HG03558 (cell line): ENCODE measurements around the gene ESRP2.

Experiments
- ATAC-seq: cut with Tn5 transposase; IDR thresholded peaks from one replicate; pipeline ENCODE4 v1.9.1; 2021; ENCODE audit warnings: moderate number of reproducible peaks; ENCODE audit not compliant: unreplicated experiment; ENCODE audit errors: extremely low read depth

Gene ESRP2

DNA sequence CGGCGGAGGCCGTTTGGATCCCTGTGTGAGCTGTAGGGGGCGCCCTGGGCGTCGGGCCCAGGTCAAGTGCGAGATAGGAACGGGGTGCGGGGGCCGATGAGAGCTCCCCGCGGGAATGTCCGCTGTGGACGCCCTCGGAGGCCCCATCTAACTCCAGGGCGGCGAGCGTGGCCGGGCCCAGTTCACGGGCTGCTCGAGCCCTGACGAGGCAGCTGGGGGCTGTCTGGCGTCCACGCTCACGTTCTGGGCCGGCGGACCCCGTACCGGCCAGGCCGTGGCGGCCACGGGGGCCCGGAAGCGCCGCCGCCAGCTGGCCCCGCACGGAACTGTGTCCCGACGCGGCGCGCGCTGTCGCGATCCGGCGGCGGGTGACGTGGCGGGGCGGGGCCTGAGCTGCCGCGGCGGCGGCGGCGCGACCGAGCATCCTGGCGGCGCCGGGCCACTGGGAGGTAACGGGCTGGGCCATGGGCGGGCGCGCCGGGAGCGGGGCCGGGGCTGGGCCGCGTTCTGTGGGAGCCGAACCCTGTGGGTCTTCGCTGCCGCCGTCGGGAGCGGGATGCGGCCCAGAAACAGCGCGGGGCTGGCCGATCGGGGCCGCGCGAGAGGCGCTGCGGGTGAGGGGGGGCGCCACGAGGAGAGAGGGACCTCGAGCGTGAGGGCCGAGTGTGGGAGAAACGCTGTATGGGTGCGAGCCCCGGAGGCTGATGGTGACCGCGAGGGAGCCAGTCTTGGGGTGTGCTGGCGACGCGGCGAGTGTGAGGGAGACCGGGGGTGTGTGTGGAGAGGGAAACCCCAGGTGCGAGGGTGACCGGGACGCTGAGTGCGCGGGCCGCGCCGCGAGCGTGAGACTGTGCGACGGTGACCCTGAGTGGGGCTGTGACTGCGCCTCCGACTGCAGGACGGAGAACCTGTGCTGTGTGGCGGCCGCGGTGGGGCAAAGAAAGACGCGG, 28.5 kb upstream of the ESRP2 start, which contains the start of gene SLC7A6:
TSS of gene SLC7A6 (plus strand) at position 399 of the 950 bp plus-strand sequence. CDS start 10,201 bp downstream, outside the sequence.
- ATAC-seq, result peak; percentile 38

GRCh38 chr16:68263559-68264127, 27.7 kb upstream of the ESRP2 start:
- no peak for ATAC-seq

DNA sequence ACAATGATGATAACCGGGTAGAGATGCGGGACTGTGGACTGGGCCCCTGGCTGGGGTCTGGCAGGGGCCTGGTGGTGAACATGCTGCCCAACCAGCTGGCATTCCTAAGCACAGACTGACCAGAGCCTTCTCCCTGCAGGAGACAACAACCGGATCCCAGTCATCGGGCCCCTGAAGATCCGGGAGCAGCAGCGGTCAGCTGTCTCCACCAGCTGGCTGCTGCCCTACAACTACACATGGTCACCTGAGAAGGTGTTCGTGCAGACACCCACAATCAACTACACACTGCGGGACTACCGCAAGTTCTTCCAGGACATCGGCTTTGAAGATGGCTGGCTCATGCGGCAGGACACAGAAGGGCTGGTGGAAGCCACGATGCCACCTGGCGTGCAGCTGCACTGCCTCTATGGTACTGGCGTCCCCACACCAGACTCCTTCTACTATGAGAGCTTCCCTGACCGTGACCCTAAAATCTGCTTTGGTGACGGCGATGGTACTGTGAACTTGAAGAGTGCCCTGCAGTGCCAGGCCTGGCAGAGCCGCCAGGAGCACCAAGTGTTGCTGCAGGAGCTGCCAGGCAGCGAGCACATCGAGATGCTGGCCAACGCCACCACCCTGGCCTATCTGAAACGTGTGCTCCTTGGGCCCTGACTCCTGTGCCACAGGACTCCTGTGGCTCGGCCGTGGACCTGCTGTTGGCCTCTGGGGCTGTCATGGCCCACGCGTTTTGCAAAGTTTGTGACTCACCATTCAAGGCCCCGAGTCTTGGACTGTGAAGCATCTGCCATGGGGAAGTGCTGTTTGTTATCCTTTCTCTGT, 23.3 kb upstream of the ESRP2 start:
- ATAC-seq, result no peak

DNA sequence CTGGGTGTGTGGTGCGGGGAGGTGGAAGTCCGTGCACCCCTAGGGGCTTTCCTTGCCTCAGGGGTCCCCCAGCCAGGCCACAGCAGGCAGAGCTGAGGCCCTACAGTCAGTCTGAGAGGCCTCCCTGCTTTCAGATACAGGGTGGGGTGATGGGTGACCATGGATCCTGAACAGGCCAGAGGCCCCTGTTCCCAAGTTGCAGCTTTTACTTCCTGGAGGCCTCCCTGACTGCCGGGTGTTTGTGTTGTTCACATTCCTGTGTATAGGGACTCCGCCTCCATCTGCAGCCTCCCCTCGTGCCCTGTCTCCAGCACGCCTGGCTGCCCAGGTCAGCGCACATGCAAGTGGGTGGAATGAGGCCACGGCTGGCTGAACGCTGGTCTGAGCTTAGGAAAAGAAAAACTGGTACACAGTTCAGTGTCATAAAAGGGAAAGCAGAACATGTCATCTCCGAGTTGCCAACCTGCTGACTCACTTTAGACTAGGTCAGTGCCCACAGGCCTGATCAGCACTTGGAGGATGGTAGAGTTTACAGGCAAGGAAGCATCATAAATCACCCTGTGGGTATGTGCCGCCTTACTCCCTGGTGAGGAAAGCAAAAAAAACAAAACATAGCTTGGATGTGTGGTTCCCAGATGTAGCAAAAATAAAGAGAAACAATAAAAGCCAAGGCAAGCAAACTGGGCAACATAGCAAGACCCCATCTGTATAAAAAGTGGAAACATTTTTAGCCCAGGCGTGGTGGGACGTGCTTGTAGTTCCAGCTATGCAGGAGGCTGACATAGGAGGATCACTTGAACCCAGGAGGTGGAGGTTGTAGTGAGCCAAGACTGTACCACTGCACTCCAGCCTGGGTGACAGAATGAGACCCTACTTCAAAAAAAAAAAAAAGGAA, 22.2 kb upstream of the ESRP2 start:
- no peak for ATAC-seq

GRCh38 chr16:68257251-68257905, 21.5 kb upstream of the ESRP2 start:
- ATAC-seq, result no peak

- no peak for ATAC-seq
Observed at GRCh38 chr16:68255712-68256111, 19.8 kb upstream of the ESRP2 start.

DNA sequence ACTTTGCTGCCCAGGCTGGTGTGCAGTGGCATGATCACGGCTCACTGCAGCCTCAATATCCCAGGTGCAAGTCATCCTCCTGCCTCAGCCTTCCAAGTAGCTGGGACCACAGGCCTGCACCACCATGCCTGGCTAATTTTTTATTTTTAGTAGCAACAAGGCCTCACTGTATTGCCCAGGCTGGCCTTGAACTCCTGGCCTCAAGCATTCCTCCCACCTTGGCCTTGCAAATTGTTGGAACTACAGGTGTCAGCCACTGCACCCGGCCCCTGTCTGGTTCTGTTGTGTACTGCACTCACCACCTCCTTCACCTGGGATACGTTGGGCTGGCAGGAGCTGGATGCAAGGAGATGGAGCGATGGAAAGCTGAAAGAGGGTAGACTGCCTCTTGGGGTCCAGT, 17.8 kb upstream of the ESRP2 start:
- ATAC-seq, result no peak

DNA sequence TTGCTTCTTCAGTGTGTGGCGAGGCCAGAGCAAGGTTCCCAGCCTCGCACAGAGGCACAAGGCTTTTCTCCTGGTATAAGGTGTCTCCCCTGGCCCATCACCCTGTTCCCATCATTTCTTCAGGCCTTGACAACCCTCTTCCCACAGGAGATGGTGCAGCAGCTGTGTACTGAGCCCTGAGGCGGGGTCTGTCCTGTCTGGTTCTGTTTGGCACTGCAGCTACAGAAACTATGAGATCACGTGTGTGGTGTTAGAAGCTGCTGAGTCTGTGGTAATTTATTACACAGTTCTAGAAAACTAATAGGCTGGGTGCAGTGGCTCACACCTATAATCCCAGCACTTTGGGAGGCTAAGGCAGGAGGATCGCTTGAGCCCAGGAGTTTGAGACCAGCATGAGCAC, 16.5 kb upstream of the ESRP2 start:
- ATAC-seq, result no peak

DNA sequence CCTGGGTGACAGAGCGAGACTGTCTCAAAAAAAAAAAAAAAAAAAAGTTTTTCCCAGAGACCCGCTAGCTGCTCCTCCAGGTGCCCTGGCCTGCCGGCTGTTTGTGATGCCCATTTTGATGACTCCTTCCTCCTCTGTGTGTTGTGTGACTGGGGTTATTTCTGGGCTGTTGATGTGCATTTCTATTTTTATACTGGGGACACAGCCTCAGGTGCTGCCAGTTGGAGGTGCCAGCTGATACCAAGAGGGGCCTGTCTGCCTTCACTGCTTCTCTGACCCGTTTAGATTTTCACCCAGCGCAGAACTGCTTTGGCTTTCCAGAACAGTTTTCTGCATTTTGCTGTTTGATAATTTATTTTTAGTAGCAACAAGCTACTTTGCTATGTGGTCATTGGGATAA, 15.9 kb upstream of the ESRP2 start:
- ATAC-seq, result no peak

- ATAC-seq, result no peak
Observed at GRCh38 chr16:68250951-68251350, 15.0 kb upstream of the ESRP2 start.

- no peak for ATAC-seq
Observed at GRCh38 chr16:68249371-68249770, 13.4 kb upstream of the ESRP2 start.

GRCh38 chr16:68247932-68248331, 12.0 kb upstream of the ESRP2 start:
- no peak for ATAC-seq

- ATAC-seq, result no peak
Observed at GRCh38 chr16:68247400-68247799, 11.5 kb upstream of the ESRP2 start.

DNA sequence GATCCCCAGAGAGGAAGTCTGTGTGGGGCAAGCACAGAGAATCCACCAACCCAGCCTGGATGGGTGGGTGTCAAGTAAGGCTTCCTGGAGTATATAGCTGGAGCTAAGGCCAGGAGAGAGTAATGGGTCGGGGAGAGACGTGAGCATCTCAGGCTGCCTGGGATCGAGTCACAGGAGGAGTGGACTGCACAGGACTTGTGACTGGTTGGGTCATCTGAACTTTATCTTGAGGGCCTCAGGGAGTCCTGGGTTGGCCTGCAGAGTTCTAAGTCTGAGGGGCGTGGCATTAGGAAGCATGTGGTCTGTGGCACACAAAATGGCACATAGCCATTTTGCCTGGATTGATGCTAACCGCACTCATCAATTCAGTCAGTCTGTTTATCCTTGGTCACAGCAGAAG, 10.7 kb upstream of the ESRP2 start:
- no peak for ATAC-seq

DNA sequence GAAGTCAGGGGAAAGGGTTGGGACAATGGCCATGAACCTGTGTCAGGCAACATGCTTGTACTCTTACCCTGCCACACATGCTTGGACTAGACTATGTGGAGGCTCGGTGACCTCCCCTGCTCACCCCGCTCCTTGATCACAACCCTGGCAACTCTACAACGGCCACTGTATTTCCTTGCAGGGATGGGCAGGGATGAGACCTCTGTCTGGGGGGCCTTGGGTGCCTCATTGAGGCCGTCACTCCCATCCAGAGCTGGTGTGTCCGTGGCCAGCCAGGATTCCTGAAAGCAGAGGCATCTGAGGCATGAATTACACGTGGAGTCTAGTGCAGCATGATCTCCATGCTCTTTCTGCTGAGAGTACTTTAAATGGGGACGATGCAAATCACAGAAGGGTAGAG, 10.2 kb upstream of the ESRP2 start:
- no peak for ATAC-seq

GRCh38 chr16:68244903-68245853, 9.3 kb upstream of the ESRP2 start, which contains the start of gene PLA2G15:
PLA2G15 (plus strand) TSS chr16:68245373; CDS start chr16:68245427, 54 bp downstream.
- ATAC-seq, result peak; percentile 45

DNA sequence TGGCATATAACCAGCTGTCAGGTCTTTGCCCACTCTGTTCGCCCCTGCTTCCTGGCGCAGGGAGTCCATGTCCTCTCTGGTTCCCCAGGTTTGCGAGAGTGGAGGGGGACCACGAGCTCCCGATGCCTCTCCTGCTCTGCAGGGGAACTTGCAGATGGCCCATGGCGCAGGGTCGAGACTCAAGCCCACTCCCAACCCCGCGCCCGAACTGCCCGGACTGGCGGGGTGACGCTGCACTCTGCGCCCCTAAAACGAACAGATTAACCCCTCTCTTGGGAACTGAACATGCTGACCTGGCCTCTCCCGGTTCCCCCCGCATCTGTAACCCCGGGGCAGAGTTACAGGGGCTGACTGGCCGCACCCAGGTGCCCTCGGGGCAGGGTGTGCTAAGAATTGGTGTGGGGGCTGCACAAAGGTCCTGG, 8.6 kb upstream of the ESRP2 start:
- no peak for ATAC-seq
